Brain microvascular endothelial cell (primary cell): Measurements from ENCODE around the gene DDX52.
"Not testable (repeated sequence)": the region's sequence is repeated elsewhere in the genome, so short reads cannot be mapped to it uniquely, and the experiment has no call there.

Experiments used
- DNase-seq: peaks from one replicate; pipeline ENCODE4 v3.0.0-alpha.2; 2020
- H3K27ac ChIP-seq: fragments of 250-450 bp; sonication (Bioruptor Pico); 2 replicates; pipeline ENCODE4 v1.5.1; 2020; ENCODE audit warnings: mild to moderate bottlenecking, moderate library complexity
- H3K27me3 ChIP-seq: fragments of 250-450 bp; sonication (Bioruptor Pico); replicated peaks from 2 replicates; pipeline ENCODE4 v1.5.1; 2020; ENCODE audit warnings: mild to moderate bottlenecking
- H3K36me3 ChIP-seq: fragments of 250-450 bp; sonication (Bioruptor Pico); replicated peaks from 2 replicates; pipeline ENCODE4 v1.5.1; 2020; ENCODE audit warnings: mild to moderate bottlenecking
- H3K4me3 ChIP-seq: 2 replicates; pipeline ENCODE4 v1.5.1; 2011; ENCODE audit warnings: low read depth, mild to moderate bottlenecking, control low read depth, low read length, moderate library complexity
- in situ Hi-C: cut with HindIII; loops from 2 replicates; pipeline ENCODE4 v1.10.0; 2017; ENCODE audit warnings: low sequenced_read_pairs, low pct_ligation_motif_present
- TF ChIP-seq, protein P1 (sequence below): IDR thresholded peaks from 2 replicates; pipeline ENCODE4 v1.5.1; 2011; ENCODE audit warnings: low read depth, mild to moderate bottlenecking, moderate library complexity, low read length, control low read depth, inconsistent platforms; ENCODE audit errors: missing control alignments

Gene DDX52

DNA sequence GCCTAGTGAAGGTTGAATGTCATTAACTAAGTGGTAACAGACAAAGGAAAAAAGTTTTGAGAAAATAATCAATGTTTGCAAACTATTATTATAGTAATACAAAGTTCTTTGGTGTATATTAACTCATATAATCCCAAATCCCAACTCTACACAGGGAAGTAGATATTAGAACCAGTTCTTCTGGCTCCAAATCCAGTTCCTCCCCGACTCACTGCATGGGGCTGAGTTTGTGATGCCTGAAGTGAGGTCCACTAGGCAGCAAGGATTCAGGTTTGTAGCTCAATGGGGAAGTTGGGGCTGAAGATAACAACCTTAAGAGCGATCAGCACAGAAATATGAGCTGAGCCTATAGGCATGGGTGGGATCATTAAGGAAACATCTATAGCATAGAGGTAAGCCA lies 28.4 kb downstream of the DDX52 start:
- Histone ChIP-seq H3K27ac (peak overlapping the region; percentile 76), H3K27me3 (no peaks in the 10 kb centered on the region)
- DNase-seq, result no peak

DNA sequence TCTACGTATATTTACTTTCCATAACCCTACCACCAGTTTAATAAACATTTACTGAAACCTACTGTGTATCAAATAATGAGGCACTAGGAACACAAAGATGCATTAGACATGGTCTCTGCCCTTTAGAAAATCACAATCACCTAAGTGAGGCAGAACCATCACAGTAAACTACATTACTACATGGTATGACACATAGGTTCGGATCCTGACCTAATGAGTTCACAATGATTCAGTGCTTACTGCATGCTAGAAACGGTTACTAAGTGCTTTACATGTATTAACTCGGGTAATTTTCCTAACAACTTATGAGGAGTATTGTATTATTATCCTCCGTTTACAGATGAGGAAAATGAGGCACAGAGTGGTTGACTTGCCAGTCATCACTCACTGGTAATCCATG lies 28.9 kb downstream of the DDX52 start:
- peak; percentile 74 for DNase-seq
- in situ Hi-C loops, result no loop called here
- peak overlapping the region; percentile 76 for H3K27ac ChIP-seq
- no peak overlapping the region for H3K4me3 ChIP-seq
- TF ChIP-seq, protein P1, sequence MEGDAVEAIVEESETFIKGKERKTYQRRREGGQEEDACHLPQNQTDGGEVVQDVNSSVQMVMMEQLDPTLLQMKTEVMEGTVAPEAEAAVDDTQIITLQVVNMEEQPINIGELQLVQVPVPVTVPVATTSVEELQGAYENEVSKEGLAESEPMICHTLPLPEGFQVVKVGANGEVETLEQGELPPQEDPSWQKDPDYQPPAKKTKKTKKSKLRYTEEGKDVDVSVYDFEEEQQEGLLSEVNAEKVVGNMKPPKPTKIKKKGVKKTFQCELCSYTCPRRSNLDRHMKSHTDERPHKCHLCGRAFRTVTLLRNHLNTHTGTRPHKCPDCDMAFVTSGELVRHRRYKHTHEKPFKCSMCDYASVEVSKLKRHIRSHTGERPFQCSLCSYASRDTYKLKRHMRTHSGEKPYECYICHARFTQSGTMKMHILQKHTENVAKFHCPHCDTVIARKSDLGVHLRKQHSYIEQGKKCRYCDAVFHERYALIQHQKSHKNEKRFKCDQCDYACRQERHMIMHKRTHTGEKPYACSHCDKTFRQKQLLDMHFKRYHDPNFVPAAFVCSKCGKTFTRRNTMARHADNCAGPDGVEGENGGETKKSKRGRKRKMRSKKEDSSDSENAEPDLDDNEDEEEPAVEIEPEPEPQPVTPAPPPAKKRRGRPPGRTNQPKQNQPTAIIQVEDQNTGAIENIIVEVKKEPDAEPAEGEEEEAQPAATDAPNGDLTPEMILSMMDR, result no peak
- peaks cover 14% of the 10 kb centered on the region for H3K36me3 ChIP-seq
- no peaks in the 10 kb centered on the region for H3K27me3 ChIP-seq

More for the DNA sequence above, 28.4 kb downstream of the DDX52 start:
- TF ChIP-seq, protein P1, result no peak
- in situ Hi-C loops, result no loop called here
- no peak overlapping the region for H3K4me3 ChIP-seq
- H3K36me3 ChIP-seq, result peaks cover 16% of the 10 kb centered on the region

DNA sequence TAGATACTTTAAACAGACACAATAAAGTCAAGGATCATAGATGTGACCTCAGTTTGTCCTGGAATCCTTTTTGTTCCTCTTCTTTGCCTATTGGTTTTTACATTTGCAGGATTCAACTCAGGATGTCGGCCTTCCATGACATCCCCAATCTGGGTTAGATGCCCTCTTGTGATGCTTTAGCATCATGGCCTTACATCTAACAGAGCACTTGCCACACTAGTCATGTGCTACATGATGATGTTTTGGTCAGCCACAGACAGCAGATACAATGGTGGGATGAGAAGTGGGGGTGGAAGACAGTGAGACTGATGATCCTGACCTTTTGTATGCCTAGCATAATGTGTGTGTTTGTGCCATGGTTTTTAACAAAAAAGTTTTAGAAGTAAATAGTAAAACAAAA lies 32.3 kb downstream of the DDX52 start:
- in situ Hi-C loops, result no loop called here
- H3K4me3 ChIP-seq, result no peak overlapping the region

DNA sequence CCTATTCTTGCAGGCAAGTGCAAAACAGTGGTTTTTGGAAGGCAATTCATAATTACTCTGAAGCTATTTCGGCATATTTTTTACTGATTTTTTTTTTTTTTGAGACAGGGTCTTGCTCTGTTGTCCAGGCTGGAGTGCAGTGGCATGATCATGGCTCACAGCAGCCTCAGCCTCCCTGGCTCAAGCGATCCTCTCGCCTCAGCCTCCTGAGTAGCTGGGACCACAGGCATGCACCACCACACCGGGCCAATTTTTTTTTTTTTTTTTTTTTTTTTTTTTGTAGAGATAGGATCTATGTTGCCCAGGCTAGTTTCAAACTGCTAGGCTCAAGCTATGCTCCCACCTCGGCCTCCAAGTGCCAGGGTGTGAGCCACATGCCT lies 33.2 kb downstream of the DDX52 start:
- H3K27me3 ChIP-seq, H3K4me3 ChIP-seq, in situ Hi-C loops, H3K36me3 ChIP-seq, DNase-seq: not testable (repeated sequence)
- peak overlapping the region; percentile 81 for H3K27ac ChIP-seq

More for the DNA sequence above, 32.3 kb downstream of the DDX52 start:
- Histone ChIP-seq H3K36me3 (peaks cover 2% of the 10 kb centered on the region), H3K27me3 (no peaks in the 10 kb centered on the region), H3K27ac (no peak overlapping the region)
- no peak for DNase-seq
- TF ChIP-seq, protein P1, result no peak

DNA sequence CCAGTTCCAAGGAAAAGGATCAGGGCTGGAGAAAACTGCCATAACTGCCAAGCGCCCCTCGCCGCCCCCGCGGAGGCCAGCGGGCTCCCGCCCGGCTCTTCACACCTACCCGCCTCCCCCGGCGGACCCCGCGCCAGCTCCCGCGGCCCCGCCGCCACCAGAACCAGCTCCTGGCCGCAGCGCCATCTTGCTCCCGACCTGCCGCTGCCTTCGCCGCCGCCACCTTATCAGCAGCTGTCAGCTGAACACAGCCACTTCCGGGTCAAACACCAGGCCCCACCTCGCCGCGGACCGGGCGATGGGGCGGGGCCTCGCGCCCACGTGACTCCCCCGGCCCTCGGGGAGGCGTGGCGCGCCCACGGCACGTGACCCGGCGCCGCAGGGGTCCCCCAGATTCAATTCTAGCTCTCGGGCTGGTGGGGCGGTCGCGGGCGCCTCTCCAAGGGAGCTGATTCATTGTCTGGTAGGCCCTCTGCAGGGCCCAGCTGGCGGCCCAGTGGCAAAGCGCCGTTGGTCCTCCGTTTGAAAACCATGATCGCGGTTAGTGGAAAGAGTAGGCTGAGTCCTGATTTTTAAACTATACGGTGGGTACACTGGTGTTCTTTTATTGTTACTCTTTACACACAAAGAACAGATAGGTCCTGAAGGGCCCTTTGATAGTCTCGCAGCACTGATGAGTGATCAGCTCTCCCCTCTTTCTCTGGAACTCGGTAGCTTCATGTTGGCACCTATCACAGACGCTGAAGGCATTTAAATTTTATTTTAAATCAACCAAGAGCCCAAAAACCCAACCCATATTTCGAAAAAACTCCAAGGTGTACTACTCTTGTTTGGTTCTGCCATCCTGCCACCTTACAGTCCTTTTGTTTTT lies 33.8 kb downstream of the DDX52 start, which contains the start of gene SYNRG:
Gene SYNRG (minus strand): TSS at position 249 of the 871 bp plus-strand sequence. CDS start 63 bp downstream, at position 186.
- Histone ChIP-seq H3K27me3 (no peaks in the 10 kb centered on the region), H3K36me3 (peaks cover 2% of the 10 kb centered on the region), H3K27ac (peak within 1 kb of the TSS; percentile 83), H3K4me3 (peak within 1 kb of the TSS; percentile 95)
- in situ Hi-C loops, result no loop called here
- TF ChIP-seq, protein P1, result peak; percentile 53
- DNase-seq, result peak; percentile 98

DNA sequence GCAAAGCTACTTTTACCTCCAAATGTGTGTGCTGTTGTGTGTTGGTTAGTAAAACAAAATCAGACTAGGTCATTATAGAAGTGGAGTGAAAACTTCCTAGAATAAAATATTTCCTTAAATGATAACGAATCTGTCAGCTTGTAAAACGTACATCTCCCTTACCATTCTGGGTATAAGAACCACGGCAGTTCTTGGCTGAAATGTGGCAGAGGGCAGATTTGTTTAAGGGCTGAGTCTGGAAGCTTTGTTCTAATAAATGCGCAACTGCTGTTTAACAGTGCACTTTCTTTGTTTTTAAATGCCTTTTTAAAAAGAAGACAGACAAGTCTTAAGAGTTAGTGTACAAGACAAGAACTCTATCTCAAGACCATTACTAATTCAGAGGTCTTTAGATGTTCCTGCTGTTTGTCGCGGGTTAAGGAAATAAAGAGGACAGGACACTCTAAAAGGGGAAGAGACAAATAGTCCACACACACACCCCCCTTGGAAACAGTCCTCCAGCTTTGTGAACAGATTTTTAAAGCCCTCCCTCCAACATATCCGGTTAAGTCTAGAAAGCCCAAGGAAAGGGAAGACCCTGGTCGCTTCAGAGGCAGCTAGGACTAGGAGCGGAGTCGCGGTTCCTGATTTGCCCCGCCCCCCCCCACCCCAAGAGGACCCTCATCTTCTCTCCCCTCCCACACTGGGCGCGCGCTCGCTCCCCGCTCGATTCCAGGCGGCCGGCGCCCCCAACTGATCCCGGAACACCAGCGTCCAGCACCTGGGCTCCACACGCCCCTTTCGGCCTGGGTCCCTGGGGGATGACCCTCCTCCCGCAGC lies 34.7 kb downstream of the DDX52 start:
- in situ Hi-C loops, result no loop called here
- Histone ChIP-seq H3K27ac (peak overlapping the region; percentile 83), H3K36me3 (peaks cover 4% of the 10 kb centered on the region), H3K27me3 (no peaks in the 10 kb centered on the region), H3K4me3 (peak overlapping the region; percentile 95)
- peak; percentile 35 for DNase-seq
- TF ChIP-seq, protein P1, result no peak
